Fibroblast of lung (primary cell): ENCODE results near the gene TMEM72.
"Not testable (repeated sequence)": the region's sequence is repeated elsewhere in the genome, so short reads cannot be mapped to it uniquely, and the experiment has no call there.

Source experiments
- CTCF ChIP-seq, 2 donors: IDR thresholded peaks in 1 of 2; conservative IDR thresholded peaks in 1 of 2; 1 replicate in 1 of 2; 2 replicates in 1 of 2; pipeline ENCODE4 v1.5.1; 2011 to 2012; ENCODE audit warnings: low read length in 2 of 2, control low read depth in 1 of 2, inconsistent platforms in 1 of 2, low read depth in 1 of 2, mild to moderate bottlenecking in 1 of 2
- EZH2 ChIP-seq: IDR thresholded peaks from 2 replicates; pipeline ENCODE4 v1.5.1; 2012; ENCODE audit warnings: low read length, control low read depth, mild to moderate bottlenecking; ENCODE audit errors: missing control alignments

GRCh38 chr10:44866367-44866766 lies 44.8 kb upstream of the TMEM72 start:
- TF ChIP-seq CTCF (conservative IDR thresholded peaks at IDR 0.05 in 1 of 2, IDR thresholded peaks at IDR 0.05 in 1 of 2; ENCODE audit: low read depth in 1 of 2, low read length in 2 of 2); EZH2: not testable (repeated sequence)
